Measurements from ENCODE around the gene HOXD4.

HOXD4 gene

DNA sequence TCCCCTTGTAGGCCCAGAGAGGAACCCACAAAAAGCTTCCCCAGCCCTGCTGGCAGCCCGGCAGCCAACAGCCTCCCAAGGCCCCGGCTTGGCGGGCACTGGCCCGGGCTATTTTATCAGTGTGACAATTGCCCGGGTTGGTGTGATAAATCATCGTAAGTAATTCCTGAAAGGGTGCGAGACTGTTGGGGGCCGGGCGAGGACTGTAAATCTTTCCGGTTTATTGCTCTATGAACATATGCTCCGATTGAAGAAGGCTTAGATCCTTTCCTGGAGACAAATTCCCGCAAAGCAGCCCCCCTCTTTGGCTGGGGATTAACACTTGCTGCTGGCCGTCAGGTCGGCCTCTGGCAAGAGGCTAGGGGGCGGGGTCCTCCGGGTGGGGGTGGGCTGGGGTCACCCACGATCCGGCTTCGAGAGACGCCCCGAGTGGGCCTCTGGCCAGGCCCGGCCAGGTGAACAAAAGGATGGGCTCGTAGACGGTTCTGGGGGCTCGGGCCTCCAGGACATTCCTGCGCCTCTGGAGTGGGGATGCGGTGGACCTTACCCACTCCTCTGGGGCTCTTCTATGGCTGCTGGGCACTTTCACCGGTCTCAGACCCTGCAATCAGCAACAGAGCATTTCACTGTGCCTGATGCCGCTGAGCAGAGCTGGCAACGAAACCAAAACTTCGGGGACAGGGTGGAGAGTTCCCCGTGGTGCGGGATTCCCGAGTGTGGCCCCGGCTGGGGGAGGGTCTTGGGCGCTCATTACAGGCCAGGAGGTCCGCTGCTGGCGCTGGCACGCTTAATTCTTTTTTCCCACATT lies 7.7 kb downstream of the HOXD4 start:
- no peak for DNase-seq

DNA sequence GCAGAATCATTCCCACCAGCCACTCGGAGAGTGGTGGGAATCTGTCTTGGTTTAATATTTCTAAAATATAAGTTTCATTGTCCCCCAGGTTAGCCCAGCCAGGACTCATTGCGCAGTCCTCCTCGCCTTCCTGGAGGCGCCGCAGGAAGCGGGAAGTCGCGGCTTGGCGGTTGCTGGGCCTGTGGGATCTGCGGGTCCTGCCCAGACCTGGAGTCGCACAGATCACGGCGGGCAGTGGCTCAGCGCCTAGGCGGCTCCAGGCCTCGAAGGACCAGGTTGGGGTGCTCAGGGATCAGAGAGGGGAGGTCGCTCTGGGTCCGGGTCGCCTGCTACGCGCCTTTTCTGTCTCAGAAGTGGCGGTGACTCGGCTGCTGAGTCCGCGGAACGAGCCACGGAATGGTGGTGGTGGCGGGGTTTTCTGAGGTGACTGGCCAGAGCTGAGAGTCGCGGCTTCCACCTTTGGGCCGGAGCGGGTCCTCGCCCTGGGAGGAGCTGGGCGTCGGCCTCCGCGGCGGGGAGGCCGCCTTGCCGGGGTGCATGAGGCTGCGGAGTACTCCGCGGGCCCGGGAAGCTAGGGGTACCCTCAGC lies 8.4 kb downstream of the HOXD4 start:
- DNase-seq: no peak

DNA sequence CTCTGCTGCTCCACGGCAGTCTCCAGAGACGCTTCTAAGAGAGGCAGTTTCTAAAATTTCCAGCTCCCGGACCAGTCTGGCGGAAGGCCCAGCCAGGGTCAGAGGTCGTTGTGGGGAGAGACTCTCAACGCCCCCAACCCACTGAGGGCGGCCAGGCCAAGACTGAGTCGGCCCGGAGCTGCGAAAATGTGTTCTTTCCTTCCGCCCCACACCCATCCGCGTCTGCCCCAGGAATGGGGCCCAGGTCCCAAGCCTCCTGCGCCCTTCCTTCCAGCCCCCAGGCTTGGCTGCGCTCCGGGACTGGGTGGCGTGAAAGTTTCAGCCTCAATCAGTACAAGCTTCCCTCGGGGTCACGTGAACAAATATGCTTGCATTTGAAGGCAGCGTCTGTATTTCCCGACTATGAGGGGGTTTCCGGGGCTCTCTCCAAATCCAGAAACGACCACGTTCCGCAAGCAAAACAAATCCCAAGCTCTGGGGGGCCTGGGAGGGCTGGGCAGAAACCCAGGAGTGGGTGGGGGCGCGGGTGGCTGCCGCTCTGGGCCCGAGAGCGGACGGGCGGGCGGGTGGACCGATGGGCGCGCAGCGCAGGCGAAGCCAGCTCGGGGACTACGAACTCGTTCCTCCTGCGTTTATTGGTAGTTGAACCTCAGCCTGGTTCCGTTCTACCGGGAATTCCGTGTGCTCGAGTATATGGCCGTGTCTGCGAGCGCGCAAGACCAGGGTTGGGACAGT lies 9.1 kb downstream of the HOXD4 start:
- DNase-seq: no peak

DNA sequence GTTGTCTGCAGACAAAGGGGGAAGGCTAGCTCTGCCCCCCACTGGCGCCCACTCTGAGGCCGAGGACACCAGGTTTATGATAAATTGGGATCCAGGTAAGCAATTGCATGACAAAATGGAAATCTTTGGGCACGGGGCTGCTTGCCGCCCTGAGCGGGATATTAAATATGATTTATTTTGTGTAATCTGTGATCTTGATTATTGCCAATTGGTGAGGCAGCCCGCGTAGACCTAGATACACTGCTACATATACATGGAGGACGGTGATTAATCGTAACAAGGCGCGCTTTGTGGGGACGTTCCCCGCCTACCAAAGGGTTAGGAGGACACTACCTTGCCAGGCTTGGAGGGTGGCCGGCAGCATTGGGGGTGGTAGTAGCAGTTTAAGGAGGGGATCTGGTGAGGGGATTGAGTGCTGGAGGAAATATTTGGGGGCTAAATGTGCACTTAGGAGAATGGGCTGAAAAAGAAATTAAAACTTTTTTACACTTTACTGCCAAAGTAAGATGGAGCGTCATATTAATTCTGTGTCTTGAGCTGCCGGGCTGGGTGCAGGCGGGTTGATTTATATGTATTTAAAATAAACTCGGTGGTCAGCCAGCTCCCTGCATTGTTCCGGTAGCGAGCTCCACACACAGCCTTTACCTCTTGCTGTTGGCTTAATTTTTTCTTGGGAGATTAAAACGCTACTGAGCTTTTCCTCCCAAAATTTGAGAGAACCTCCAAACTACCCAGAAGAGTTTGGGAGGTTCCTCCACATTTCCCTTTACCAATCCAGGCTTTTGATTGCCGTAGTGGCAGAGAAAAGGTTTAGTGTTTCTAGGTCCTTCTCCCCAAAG lies 9.9 kb downstream of the HOXD4 start:
- no peak for DNase-seq

DNA sequence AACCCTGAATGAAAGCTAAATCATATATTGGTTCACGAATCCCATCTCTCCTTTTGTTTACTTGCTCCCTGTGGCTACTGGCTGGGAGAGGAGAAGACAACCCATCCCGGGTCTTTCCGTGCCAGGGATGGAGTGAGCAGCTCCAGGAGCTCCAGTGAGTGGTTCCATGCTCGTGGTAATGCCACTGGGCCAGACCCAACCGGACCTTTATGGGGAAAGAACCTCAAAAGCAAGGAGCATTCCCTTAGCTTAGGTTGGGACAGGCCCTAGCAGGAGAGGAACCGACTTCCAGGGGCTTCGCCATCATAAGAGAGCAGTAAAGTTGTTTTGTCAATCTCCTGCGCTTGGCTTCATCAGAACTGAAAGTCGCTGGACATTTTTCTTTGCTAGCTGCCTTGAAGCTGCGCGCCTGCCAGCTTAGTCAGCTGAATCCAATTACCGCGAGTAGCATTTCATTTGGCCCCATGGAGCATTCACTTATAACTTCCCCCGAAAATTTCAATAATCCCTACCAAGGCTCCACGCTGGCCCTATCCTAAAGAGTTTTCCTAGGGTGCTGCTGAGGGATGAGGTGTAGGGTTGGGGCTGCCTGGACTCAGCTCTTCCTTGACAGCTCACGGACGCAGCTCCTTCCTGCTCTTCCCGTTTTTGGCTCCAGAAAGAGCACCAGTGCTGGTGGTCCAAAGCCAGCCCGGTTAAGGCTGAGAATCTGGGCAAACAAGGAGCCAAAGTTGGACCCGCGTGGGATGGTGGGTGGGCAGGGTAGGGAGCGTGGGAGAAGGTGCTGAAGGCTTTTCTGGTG lies 10.7 kb downstream of the HOXD4 start:
- DNase-seq: no peak

DNA sequence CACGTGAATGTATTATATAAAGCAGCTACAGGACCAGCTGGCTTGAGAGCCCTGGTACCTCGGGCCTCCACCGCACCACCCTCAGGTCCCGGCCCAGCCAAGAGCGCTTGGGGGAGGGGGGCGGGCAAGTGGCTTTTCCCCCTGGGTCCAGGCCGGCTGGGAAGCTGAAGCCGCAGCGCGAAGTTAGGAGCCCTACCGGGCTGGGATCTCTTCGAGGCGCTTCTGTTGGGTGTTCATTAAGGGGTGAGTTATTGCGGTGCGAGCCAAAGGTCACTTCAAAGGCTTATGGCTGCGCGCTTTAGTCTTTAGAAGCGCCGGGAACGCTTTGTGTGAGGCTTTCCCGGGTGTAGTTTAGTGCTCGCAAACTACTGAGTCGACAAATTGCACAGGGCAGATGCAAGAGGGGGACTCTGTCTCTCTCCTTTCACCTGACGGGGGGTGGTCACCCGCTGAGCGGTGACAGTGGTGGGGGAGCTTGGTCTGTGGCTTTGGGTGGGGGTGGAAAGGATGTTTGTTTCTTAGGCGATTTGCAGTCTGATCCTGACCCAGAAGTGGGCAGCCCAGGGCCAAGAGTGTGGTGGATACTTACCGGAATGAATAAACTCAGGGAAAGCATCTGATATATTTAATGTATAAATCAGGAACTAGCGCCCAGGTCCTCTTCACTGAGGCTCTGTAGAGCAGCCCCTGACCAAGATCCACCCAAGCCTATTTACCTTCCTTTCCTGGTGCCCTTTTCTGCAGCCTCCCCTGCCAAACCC lies 11.7 kb downstream of the HOXD4 start:
- no peak for DNase-seq

DNA sequence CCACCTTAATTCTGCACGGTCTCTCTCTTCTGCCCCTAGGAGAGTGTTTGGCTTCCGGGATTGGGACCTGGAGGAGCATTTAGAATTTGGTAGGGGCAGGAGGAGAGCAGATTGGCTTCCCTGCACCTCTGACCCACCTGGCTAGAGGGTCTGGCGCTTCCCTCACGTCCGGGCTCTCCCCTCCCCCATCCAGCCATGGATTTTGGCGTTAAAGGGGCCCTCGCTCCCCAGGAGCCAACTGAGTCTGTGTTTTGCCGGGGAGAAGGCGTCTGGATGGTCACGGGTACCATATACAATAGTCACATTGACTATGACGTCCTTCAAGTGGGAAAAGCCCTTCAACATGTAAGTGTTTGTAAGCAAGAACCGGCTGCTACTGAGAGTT lies 12.3 kb downstream of the HOXD4 start:
- no peak for DNase-seq

DNA sequence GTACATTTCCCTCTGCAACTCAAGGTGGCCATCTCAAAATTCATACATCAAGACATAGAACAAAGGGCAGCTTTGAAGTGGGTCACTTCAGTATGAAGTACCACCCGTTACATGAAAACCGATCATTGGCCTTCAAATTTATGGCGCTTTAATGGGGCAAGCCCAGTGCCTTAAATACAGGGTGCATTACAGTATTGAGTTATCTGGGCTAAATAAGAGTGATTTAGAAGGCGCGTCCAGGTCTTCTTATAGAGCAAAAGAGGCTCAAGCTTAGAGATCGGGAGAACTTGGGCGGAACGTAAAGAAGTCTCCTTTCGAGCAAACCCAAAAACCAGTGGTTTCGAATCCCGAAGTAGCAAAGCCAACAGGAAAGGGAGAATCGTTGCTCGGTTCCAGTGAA lies 12.9 kb downstream of the HOXD4 start:
- no peak for DNase-seq

DNA sequence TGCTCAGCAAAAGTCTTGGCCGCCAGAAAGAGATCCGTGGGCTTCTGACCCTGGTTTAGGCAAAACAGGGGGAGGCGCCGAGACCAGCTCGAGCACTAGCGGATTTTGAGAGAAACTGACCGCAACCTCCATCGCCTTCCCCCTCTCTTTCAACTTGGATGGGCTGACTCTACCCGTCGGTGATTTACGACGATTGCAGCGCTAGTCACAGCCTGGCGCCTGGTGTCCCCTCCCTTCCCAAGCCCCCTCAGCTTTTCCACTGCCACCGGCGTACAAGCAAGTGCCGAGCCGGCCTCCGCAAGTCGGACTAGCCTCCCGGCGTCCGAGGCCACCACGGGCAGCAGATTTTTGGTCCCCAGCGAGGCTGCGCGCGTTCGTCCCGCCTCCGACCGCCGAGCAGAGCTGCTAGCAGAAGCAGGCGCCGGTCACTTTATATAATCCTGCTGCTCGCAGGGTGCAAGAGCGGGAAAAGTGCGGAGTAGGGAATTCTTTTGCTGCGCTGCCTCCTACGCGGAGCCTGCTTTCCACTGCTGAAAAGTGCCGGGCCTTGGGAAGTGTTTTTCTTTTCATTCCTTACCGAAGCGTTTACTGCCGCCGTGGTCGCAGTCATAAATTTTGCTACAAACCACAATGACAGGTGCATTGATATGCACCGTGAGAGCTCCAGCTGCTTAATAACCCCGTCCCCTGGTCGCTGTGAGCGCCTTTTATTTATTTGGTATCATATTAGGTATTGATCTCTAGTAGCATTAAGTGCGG lies 13.4 kb downstream of the HOXD4 start:
- no peak for DNase-seq

DNA sequence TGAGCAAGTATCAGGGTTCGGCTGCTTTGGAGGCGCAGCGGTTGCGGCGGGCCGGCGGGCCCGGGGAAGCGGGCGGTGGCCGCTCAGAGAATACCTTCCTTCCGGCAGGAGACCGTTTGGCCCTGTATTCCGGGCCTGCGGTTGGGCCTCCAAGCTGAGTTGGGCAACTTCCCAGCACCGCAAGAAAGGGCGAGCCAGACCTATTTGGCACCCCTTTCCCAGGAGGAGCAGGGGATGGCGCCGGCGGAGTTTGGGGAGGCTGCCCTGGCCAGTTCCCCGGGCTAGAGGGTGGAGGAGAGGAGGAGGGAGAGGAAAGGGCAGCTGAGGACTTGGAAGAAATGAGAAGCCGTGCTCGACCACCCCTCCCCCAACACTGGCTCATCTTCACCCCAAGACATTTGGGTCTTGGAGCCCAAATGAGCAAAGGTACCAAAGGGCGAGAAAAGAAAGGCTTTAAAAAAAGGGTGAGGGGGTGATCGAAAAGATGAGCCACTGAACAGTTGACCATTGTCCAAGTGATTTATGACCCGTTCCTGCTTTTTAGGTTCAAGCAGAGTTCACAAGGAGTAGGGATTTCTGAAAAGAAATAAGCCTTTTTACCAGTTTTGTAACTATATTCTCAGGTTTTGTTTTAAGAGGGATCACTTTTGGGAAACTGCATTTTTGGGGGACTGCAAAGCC lies 14.2 kb downstream of the HOXD4 start:
- DNase-seq: no peak

DNA sequence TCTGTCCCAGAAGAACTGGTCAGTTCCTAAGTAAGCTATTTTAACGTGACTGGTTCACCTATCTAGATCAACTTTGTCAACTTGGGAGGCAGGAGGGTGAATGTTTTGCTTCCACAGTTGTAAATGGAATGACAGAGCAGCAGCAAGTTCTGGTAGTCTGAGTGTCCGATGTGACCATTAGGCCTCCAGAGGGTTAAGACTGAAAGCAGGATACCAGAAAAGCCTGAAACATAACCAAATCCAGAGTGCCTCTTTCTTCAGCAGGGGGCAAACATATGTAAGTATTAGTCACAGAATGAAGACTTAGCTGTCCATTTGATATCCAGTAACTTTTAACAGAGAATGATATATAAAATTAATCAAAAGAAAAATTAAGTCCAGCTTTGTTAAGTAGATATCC lies 14.9 kb downstream of the HOXD4 start:
- no peak for DNase-seq

DNA sequence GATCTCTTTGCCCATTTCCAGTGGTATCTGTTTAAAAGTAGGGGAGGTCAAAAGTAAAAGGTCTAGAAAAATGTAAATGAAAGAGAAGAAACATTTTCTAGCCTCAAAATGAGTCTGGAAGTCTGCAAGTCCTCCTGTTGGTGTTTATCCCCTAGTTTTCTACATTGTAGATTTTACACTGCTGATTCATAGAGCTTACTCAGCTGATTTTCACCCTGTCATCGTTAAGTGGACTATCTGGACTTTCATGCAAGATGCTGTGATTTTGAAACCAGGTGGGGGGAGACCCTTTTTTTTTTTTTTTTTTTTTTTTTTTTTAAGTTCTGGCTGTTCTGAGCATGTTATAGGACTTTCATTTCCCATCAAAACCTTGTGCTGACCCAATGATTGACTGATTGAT lies 16.0 kb downstream of the HOXD4 start:
- DNase-seq: no peak

DNA sequence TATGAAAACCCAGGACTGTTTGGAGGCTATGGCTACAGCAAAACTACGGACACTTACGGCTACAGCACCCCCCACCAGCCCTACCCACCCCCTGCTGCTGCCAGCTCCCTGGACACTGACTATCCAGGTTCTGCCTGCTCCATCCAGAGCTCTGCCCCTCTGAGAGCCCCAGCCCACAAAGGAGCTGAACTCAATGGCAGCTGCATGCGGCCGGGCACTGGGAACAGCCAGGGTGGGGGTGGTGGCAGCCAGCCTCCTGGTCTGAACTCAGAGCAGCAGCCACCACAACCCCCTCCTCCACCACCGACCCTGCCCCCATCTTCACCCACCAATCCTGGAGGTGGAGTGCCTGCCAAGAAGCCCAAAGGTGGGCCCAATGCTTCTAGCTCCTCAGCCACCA lies 17.8 kb downstream of the HOXD4 start:
- DNase-seq: no peak

DNA sequence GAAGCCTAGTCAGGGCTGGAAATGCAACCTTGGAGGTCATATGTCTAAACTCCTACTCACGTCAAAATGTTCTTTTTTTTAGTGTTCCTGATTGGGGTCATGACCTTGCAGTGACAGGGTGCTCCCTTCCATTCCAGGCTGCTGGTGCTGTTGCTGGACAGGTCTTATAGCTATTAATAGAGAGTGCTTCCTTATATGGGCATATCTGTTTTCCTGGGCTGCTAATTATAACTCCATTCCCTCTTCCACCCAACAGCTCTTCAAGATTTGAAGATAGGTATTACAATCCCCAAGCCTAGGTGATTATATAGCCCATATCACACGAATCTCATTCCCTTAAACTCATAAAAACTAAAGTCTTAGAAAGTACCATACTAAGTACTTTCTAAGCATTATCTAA lies 18.4 kb downstream of the HOXD4 start:
- DNase-seq: no peak

DNA sequence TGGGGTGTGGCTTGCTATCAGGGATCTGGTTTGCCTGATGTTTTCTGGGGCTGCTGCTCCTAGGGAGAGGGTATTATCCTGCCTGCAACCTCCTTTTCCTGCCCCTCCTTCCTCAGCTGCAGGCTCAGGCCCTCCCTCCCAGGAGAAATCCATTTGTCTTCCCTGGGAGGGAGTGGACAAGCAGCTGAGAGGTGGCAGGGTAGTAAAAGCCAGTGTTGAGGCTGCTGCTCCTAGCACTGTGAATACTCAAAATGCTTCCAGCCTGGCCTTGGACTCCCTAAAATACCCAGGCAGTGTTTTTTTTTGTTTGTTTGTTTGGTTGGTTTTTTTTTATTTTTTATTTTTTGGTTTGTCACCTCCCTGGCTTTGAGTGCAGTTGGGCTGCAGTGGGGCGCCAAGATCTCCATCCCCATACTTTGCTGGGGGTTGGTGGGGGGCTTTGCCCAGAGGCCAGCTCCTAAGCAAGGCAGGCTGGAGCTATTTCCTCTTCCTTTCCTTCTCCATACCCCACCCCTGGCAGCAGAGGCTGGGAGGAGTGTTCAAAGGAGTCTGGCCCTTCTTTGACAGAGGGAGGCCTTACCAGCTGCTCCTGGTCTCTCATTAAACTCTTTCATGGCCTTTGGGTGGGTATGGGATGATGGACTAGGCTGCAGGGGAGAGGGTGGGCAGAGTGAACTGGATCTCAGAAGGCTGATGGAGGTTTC lies 19.4 kb downstream of the HOXD4 start:
- no peak for DNase-seq

DNA sequence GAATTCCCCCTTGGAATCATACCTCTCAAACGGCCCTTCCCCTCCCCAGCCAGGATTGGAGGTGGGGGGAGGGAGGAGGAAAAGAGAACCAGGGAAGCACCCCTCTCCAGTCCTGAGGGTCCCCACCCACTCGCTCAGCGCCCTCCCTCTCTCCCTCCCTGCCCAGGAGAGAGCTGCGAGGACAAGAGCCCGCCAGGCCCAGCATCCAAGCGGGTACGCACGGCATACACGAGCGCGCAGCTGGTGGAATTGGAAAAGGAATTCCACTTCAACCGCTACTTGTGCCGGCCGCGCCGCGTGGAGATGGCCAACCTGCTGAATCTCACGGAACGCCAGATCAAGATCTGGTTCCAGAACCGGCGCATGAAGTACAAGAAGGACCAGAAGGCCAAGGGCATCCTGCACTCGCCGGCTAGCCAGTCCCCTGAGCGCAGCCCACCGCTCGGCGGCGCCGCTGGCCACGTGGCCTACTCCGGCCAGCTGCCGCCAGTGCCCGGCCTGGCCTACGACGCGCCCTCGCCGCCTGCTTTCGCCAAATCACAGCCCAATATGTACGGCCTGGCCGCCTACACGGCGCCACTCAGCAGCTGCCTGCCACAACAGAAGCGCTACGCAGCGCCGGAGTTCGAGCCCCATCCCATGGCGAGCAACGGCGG lies 20.1 kb downstream of the HOXD4 start:
- no peak for DNase-seq

DNA sequence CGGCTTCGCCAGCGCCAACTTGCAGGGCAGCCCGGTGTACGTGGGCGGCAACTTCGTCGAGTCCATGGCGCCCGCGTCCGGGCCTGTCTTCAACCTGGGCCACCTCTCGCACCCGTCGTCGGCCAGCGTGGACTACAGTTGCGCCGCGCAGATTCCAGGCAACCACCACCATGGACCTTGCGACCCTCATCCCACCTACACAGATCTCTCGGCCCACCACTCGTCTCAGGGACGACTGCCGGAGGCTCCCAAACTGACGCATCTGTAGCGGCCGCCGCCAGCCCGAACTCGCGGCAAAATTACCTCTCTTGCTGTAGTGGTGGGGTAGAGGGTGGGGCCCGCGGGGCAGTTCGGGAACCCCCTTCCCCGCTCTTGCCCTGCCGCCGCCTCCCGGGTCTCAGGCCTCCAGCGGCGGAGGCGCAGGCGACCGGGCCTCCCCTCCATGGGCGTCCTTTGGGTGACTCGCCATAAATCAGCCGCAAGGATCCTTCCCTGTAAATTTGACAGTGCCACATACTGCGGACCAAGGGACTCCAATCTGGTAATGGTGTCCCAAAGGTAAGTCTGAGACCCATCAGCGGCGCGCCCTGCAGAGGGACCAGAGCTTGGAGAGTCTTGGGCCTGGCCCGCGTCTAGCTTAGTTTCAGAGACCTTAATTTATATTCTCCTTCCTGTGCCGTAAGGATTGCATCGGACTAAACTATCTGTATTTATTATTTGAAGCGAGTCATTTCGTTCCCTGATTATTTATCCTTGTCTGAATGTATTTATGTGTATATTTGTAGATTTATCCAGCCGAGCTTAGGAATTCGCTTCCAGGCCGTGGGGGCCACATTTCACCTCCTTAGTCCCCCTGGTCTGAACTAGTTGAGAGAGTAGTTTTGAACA lies 20.9 kb downstream of the HOXD4 start:
- no peak for DNase-seq

All from DMS 273 treated with DMSO at 0.1 percent for 48 hours (cell line).